RPMI7951 (cell line): Measurements from ENCODE around the gene SEC16A. TPM values are rescaled to one million over a fixed set of nuclear protein-coding genes. Genes with fewer than 3 reads are reported as not detected.
A peak's percentile ranks its signal among the peaks of the same experiment; 100 is the strongest.
"Not testable (repeated sequence)": the region's sequence is repeated elsewhere in the genome, so short reads cannot be mapped to it uniquely, and the experiment has no call there.

Source experiments
- DNase-seq: peaks from one replicate; pipeline ENCODE4 v3.0.0-alpha.2; 2012; ENCODE audit warnings: low read depth
- total RNA-seq: library from RNA; depleted of rRNA; stranded (reverse); fragments of >200 nt; shearing (Covaris generic); gene quantifications from 2 replicates; pipeline ENCODE4 v1.2.3, GENCODE V29; 2014

Gene SEC16A
- total RNA-seq, 1 experiment from 2014 or later = 14.5 TPM

GRCh38 chr9:136438548-136439480 lies 44.0 kb downstream of the SEC16A start:
- peak; percentile 20 for DNase-seq

- no peak for DNase-seq
Observed at GRCh38 chr9:136437839-136438547, 44.8 kb downstream of the SEC16A start.

- DNase-seq = peak; percentile 17
Observed at GRCh38 chr9:136437430-136437829, 45.4 kb downstream of the SEC16A start.

GRCh38 chr9:136436055-136436634 lies 46.7 kb downstream of the SEC16A start:
- DNase-seq = no peak

- no peak for DNase-seq
Observed at GRCh38 chr9:136434580-136435169, 48.2 kb downstream of the SEC16A start.

GRCh38 chr9:136433849-136434579 lies 48.8 kb downstream of the SEC16A start:
- DNase-seq = no peak

- no peak for DNase-seq
Observed at GRCh38 chr9:136433043-136433715, 49.7 kb downstream of the SEC16A start.

- DNase-seq = no peak
Observed at GRCh38 chr9:136432591-136432990, 50.2 kb downstream of the SEC16A start.

GRCh38 chr9:136431782-136432350 lies 51.0 kb downstream of the SEC16A start:
- DNase-seq = no peak

- no peak for DNase-seq
Observed at GRCh38 chr9:136430588-136431234, 52.1 kb downstream of the SEC16A start.

- DNase-seq = no peak
Observed at GRCh38 chr9:136429683-136430491, 53.0 kb downstream of the SEC16A start.

GRCh38 chr9:136429075-136429628 lies 53.7 kb downstream of the SEC16A start:
- DNase-seq = no peak

- DNase-seq = no peak
Observed at GRCh38 chr9:136426787-136427186, 56.1 kb downstream of the SEC16A start.

- not testable (repeated sequence) for DNase-seq
Observed at GRCh38 chr9:136425367-136425766, 57.5 kb downstream of the SEC16A start.

GRCh38 chr9:136424750-136425362 lies 58.0 kb downstream of the SEC16A start:
- no peak for DNase-seq

- no peak for DNase-seq
Observed at GRCh38 chr9:136423432-136424146, 59.3 kb downstream of the SEC16A start.

GRCh38 chr9:136422876-136423275 lies 60.0 kb downstream of the SEC16A start:
- no peak for DNase-seq

GRCh38 chr9:136421791-136422190 lies 61.0 kb downstream of the SEC16A start:
- no peak for DNase-seq
